Loucy (cell line): ENCODE measurements around the gene SMYD2.

Source experiments
- H2AFZ ChIP-seq: fragments of 200-600 bp; sonication (generic); 2 replicates; pipeline ENCODE4 v1.6.0; 2016; ENCODE audit warnings: antibody characterized with exemption, mild to moderate bottlenecking, low read length, moderate library complexity
- H3F3A ChIP-seq: fragments of 200-600 bp; 2 replicates; pipeline ENCODE4 v1.6.0; 2016; ENCODE audit warnings: antibody characterized with exemption, low read depth, mild to moderate bottlenecking
- H3K27me3 ChIP-seq: fragments of 200-600 bp; sonication (generic); 2 replicates; pipeline ENCODE4 v1.6.1; 2014; ENCODE audit warnings: low read length, mild to moderate bottlenecking; ENCODE audit not compliant: insufficient read depth, poor library complexity, severe bottlenecking
- H3K36me3 ChIP-seq: fragments of 200-600 bp; sonication (generic); 2 replicates; pipeline ENCODE4 v1.6.1; 2016; ENCODE audit warnings: low read length; ENCODE audit not compliant: insufficient read depth
- H3K4me1 ChIP-seq: fragments of 200-600 bp; sonication (generic); 2 replicates; pipeline ENCODE4 v1.5.1; 2014; ENCODE audit warnings: low read length, mild to moderate bottlenecking; ENCODE audit not compliant: insufficient read depth, poor library complexity, severe bottlenecking
- H3K4me2 ChIP-seq: fragments of 200-600 bp; sonication (generic); 2 replicates; pipeline ENCODE4 v1.6.0; 2014; ENCODE audit warnings: antibody characterized with exemption, low read length, low read depth, mild to moderate bottlenecking; ENCODE audit not compliant: poor library complexity, severe bottlenecking
- H3K4me3 ChIP-seq: fragments of 200-600 bp; sonication (generic); 2 replicates; pipeline ENCODE4 v1.5.1; 2014; ENCODE audit warnings: low read length, mild to moderate bottlenecking, mixed read lengths; ENCODE audit not compliant: poor library complexity, severe bottlenecking
- H3K79me2 ChIP-seq: fragments of 200-600 bp; sonication (generic); 2 replicates; pipeline ENCODE4 v1.6.1; 2014; ENCODE audit warnings: low read length; ENCODE audit not compliant: insufficient read depth
- H3K9ac ChIP-seq: fragments of 200-600 bp; sonication (generic); 2 replicates; pipeline ENCODE4 v1.6.0; 2014; ENCODE audit warnings: mild to moderate bottlenecking, low read depth, low read length, moderate library complexity; ENCODE audit not compliant: poor library complexity, severe bottlenecking
- H3K9me2 ChIP-seq: fragments of 200-600 bp; sonication (generic); replicated peaks from 2 replicates; pipeline ENCODE4 v1.6.1; 2016; ENCODE audit warnings: low read depth, low read length, mixed read lengths
- H3K9me3 ChIP-seq: fragments of 200-600 bp; sonication (generic); 2 replicates; pipeline ENCODE4 v1.6.1; 2014; ENCODE audit warnings: mild to moderate bottlenecking, antibody characterized with exemption, low read length, low read depth; ENCODE audit not compliant: insufficient read depth
- H4K20me1 ChIP-seq: fragments of 200-600 bp; sonication (generic); 2 replicates; pipeline ENCODE4 v1.6.0; 2014; ENCODE audit warnings: antibody characterized with exemption, low read length, mild to moderate bottlenecking; ENCODE audit not compliant: insufficient read depth, poor library complexity, severe bottlenecking
- CTCF ChIP-seq: fragments of 200-600 bp; sonication (generic); conservative IDR thresholded peaks from 2 replicates; pipeline ENCODE4 v1.5.1; 2014; ENCODE audit warnings: mild to moderate bottlenecking, antibody characterized with exemption, low read length
- EZH2phosphoT487 ChIP-seq: fragments of 200-600 bp; IDR thresholded peaks from 2 replicates; pipeline ENCODE4 v1.6.1; 2018; ENCODE audit warnings: antibody characterized with exemption, mild to moderate bottlenecking, moderate library complexity, borderline replicate concordance

Gene SMYD2

GRCh38 chr1:214236477-214236876, 44.5 kb upstream of the SMYD2 start:
- no peak overlapping the region for H3K4me3 ChIP-seq
- H3K4me1 ChIP-seq: peaks cover 9% of the 10 kb centered on the region
- TF ChIP-seq CTCF (no peak), EZH2phosphoT487 (no peak)
- H3K27me3 ChIP-seq: no peaks in the 10 kb centered on the region
- H3F3A ChIP-seq: no peaks in the 10 kb centered on the region
- H3K36me3 ChIP-seq: no peaks in the 10 kb centered on the region
- H3K4me2 ChIP-seq: no peak overlapping the region
- H4K20me1 ChIP-seq: no peaks in the 10 kb centered on the region
- H2AFZ ChIP-seq: no peak overlapping the region
- no peaks in the 10 kb centered on the region for H3K9me2 ChIP-seq
- H3K79me2 ChIP-seq: no peaks in the 10 kb centered on the region
- H3K9ac ChIP-seq: no peak overlapping the region
- H3K9me3 ChIP-seq: no peaks in the 10 kb centered on the region

- Histone ChIP-seq H3K79me2 (no peaks in the 10 kb centered on the region), H3K36me3 (no peaks in the 10 kb centered on the region), H3K4me2 (no peak overlapping the region), H3K4me1 (no peaks in the 10 kb centered on the region), H3K27me3 (no peaks in the 10 kb centered on the region), H3K9me2 (no peaks in the 10 kb centered on the region), H3K4me3 (no peak overlapping the region), H3K9me3 (no peaks in the 10 kb centered on the region), H4K20me1 (no peaks in the 10 kb centered on the region), H3F3A (no peaks in the 10 kb centered on the region), H2AFZ (no peak overlapping the region), H3K9ac (no peak overlapping the region)
- TF ChIP-seq CTCF: no peak
- no peak for TF ChIP-seq EZH2phosphoT487
These were observed 39.9 kb upstream of the SMYD2 start for GRCh38 chr1:214241060-214241459.

DNA sequence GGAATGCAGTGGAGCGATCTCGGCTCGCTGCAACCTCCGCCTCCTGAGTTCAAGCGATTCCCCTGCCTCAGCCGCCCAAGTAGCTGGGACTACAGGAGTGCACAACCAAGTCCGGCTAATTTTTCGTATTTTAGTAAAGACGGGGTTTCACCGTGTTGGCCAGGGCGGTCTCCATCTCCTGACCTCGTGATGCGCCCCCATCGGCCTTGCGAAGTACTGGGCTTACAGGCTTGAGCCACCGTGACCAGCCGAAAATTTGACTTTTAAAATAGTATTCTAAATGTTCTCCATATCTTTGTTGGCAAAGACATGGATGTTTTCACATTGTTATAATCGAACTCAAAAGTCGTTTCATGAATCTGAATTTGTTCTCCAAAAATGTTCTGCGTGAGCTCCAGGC, 36.7 kb upstream of the SMYD2 start:
- Histone ChIP-seq H3K4me1 (peaks cover 3% of the 10 kb centered on the region), H3K9ac (no peak overlapping the region), H4K20me1 (no peaks in the 10 kb centered on the region), H3K4me2 (no peak overlapping the region), H2AFZ (no peak overlapping the region), H3K4me3 (no peak overlapping the region), H3K9me3 (no peaks in the 10 kb centered on the region), H3K36me3 (no peaks in the 10 kb centered on the region), H3K27me3 (no peaks in the 10 kb centered on the region), H3K9me2 (no peaks in the 10 kb centered on the region), H3K79me2 (no peaks in the 10 kb centered on the region), H3F3A (no peaks in the 10 kb centered on the region)
- no peak for TF ChIP-seq CTCF
- no peak for TF ChIP-seq EZH2phosphoT487
